ENCODE data around the gene ERCC6L2. TPM values are rescaled to one million over a fixed set of nuclear protein-coding genes. Genes with fewer than 3 reads are reported as not detected.
A peak's percentile ranks its signal among the peaks of the same experiment; 100 is the strongest.

The ERCC6L2 gene
- total RNA-seq, 3 donors from 2014 or later (not counting 1 experiment from before 2014, with no cell fraction given), result 37.1 to 45.8 (median 38.6) TPM

DNA sequence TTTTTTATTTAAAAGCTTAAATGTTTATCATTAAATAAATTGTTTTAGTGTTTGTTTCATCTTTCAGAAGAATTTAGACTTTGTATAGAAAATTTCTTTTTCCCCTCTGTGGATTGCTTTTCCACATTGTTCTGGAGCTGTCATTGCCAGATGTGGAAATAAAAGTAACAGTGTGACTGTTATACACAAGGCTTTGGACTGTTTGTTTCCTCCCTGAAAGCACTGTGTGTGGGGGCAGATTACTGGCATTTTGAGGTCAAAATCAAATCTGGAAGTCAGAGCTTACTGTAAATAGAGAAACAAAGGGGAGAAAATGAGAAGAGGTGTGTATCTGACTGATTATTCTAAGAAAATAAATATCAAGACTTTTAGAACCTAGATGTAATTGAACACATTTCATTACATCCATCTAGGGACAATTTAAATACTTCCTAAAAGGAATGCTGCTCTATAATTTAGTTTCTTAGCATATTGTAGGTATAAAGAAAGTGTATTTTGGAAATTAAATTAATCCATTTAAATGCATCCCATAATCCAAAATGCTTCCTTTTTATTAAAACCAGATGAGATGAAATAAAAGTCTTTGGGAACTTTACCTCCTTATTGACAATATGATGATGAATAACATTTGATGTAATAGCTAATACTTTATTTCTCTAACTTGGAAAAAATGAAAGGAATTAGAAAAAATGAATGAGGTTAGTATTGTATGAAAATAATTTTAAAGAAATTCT lies 51.9 kb downstream of the ERCC6L2 start:
- H3K27ac ChIP-seq (ENCODE audit: low read length), result no peak overlapping the region
- Mint-ChIP-seq H3K4me1 (no peaks in the 10 kb centered on the region), H3K27ac (no peak overlapping the region), H3K36me3 (peaks cover 20% of the 10 kb centered on the region), H3K27me3 (ENCODE audit: low read depth in 2 of 2) (no peaks in the 10 kb centered on the region), H3K4me3 (no peak overlapping the region), H3K9me3 (no peaks in the 10 kb centered on the region)
- H3K27me3 ChIP-seq (ENCODE audit: control insufficient read depth, insufficient read depth, low read length), result no peaks in the 10 kb centered on the region
- no peaks in the 10 kb centered on the region for H3K4me1 ChIP-seq (ENCODE audit: control insufficient read depth, insufficient read depth, low read length)
- H3K4me3 ChIP-seq (ENCODE audit: low read length), result no peak overlapping the region
- TF ChIP-seq, protein P1, sequence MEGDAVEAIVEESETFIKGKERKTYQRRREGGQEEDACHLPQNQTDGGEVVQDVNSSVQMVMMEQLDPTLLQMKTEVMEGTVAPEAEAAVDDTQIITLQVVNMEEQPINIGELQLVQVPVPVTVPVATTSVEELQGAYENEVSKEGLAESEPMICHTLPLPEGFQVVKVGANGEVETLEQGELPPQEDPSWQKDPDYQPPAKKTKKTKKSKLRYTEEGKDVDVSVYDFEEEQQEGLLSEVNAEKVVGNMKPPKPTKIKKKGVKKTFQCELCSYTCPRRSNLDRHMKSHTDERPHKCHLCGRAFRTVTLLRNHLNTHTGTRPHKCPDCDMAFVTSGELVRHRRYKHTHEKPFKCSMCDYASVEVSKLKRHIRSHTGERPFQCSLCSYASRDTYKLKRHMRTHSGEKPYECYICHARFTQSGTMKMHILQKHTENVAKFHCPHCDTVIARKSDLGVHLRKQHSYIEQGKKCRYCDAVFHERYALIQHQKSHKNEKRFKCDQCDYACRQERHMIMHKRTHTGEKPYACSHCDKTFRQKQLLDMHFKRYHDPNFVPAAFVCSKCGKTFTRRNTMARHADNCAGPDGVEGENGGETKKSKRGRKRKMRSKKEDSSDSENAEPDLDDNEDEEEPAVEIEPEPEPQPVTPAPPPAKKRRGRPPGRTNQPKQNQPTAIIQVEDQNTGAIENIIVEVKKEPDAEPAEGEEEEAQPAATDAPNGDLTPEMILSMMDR (IDR thresholded peaks at IDR 0.05), result no peak
- DNase-seq (no peak), ATAC-seq (no peak)
- no peaks in the 10 kb centered on the region for H3K9me3 ChIP-seq (ENCODE audit: control insufficient read depth, insufficient read depth, low read length)
- intact Hi-C loops (cut with micrococcal nuclease), result no loop called here
- H3K36me3 ChIP-seq (ENCODE audit: control insufficient read depth, insufficient read depth, low read length), result peaks cover 51% of the 10 kb centered on the region

- Mint-ChIP-seq H3K4me1 (no peaks in the 10 kb centered on the region), H3K27ac (no peak overlapping the region), H3K9me3 (no peaks in the 10 kb centered on the region), H3K27me3 (ENCODE audit: low read depth in 2 of 2) (no peaks in the 10 kb centered on the region), H3K36me3 (peaks cover 22% of the 10 kb centered on the region), H3K4me3 (no peak overlapping the region)
- Histone ChIP-seq H3K9me3 (ENCODE audit: control insufficient read depth, insufficient read depth, low read length) (no peaks in the 10 kb centered on the region), H3K27ac (ENCODE audit: low read length) (no peak overlapping the region), H3K4me3 (ENCODE audit: low read length) (no peak overlapping the region), H3K36me3 (ENCODE audit: control insufficient read depth, insufficient read depth, low read length) (peaks cover 49% of the 10 kb centered on the region), H3K4me1 (ENCODE audit: control insufficient read depth, insufficient read depth, low read length) (no peaks in the 10 kb centered on the region), H3K27me3 (ENCODE audit: control insufficient read depth, insufficient read depth, low read length) (no peaks in the 10 kb centered on the region)
- intact Hi-C loops (cut with micrococcal nuclease), result no loop called here
- TF ChIP-seq, protein P1 (IDR thresholded peaks at IDR 0.05), result no peak
- ATAC-seq (no peak), DNase-seq (no peak)
- whole genome bisulfite sequencing (ENCODE audit: insufficient coverage), result 86% methylated on average over 1 of the region's 1 CpG
Observed at GRCh38 chr9:95930277-95930676, 54.8 kb downstream of the ERCC6L2 start.

- DNase-seq (no peak), ATAC-seq (no peak)
- H3K27ac ChIP-seq (ENCODE audit: low read length), result no peak overlapping the region
- 85% methylated on average over 2 of the region's 2 CpGs for WGBS (ENCODE audit: insufficient coverage)
- H3K36me3 ChIP-seq (ENCODE audit: control insufficient read depth, insufficient read depth, low read length), result peaks cover 36% of the 10 kb centered on the region
- intact Hi-C loops (cut with micrococcal nuclease), result no loop called here
- H3K4me1 Mint-ChIP-seq, result no peaks in the 10 kb centered on the region
- peaks cover 0 to 6% of the 10 kb centered on the region in 2 donors for H3K9me3 Mint-ChIP-seq
- no peaks in the 10 kb centered on the region for H3K27me3 ChIP-seq (ENCODE audit: control insufficient read depth, insufficient read depth, low read length)
- H3K4me3 Mint-ChIP-seq, result no peak overlapping the region
- peaks cover 24% of the 10 kb centered on the region for H3K36me3 Mint-ChIP-seq
- H3K27ac Mint-ChIP-seq, result peak overlapping the region in 1 of 2 donors; percentile 4
- no peaks in the 10 kb centered on the region for H3K4me1 ChIP-seq (ENCODE audit: control insufficient read depth, insufficient read depth, low read length)
- no peaks in the 10 kb centered on the region for H3K27me3 Mint-ChIP-seq (ENCODE audit: low read depth in 2 of 2)
- H3K9me3 ChIP-seq (ENCODE audit: control insufficient read depth, insufficient read depth, low read length), result no peaks in the 10 kb centered on the region
- H3K4me3 ChIP-seq (ENCODE audit: low read length), result no peak overlapping the region
- TF ChIP-seq, protein P1 (IDR thresholded peaks at IDR 0.05), result no peak
Observed at GRCh38 chr9:95935861-95936578, 60.5 kb downstream of the ERCC6L2 start.
